Pons (tissue), 1 donor: ENCODE data around the gene VIPR1.

Experiments used
- DNase-seq: peaks from one replicate; pipeline ENCODE4 v3.0.0-alpha.2; 2016; ENCODE audit warnings: low spot score

Gene VIPR1

DNA sequence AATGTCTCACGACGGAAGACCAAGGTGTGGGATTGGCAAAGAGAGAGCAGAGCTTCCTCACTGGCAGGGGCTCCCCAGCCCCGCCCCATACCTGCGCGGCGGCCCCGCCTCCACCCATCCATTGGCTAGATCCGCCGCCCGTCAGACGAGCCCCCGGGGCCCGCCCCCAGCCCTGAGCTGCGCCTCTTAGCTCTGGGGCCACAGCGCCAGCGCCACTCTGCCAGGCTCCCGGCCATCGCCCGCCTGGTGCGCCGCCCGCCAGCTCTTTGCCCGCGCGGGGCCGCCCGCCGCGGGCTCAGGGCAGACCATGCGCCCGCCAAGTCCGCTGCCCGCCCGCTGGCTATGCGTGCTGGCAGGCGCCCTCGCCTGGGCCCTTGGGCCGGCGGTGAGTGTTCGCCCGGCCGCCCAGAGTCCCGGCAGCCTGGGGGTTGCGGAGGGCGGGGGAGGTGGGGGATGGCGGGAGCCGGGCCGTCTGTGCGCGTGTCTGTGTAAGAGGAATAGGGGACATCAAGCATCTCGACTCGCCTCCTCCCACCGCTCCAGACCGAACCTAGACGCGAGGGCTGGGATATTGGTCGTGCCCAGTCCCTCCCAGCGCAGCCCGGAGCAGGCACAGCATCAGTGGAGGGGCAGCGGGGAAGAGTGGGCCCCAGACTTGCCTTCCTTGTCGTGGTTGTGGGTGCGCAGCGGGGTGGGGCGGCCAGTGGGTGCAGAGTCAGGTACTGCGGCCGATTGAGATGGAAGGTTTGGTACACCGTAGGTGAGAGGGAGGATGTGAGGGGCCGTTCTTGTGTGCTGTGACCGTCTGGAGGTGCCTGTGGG lies at the start of gene VIPR1:
TSS of gene VIPR1 (plus strand) at position 215 of the 822 bp plus-strand sequence. CDS start at position 308, 93 bp downstream.
- peak; percentile 58 for DNase-seq

- no peak for DNase-seq
These were observed 46.2 kb upstream of the VIPR1 start for GRCh38 chr3:42456211-42456610.

- DNase-seq, result no peak
These were observed 43.3 kb upstream of the VIPR1 start for GRCh38 chr3:42459151-42459550.

- no peak for DNase-seq
These were observed 40.7 kb upstream of the VIPR1 start for GRCh38 chr3:42461762-42462161.

GRCh38 chr3:42463093-42463492 lies 39.4 kb upstream of the VIPR1 start:
- DNase-seq, result no peak

DNA sequence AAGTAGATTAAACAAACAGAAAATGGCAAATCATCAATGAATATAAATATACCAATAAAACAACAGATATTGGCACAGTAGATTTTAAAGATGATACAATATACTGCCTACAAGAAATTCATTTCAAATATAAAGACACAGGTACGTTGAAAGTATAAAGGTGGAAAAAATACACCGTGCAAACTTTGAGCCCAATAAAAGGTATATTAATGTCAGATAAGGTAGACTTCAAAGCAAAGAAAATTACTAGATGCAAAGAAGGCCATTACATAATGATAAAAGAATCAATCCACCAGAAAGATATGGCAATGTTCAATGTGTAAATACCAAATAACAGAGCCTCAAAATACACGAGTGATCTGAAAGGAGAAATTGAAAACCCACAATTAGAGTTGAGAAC lies 34.3 kb upstream of the VIPR1 start:
- no peak for DNase-seq

DNA sequence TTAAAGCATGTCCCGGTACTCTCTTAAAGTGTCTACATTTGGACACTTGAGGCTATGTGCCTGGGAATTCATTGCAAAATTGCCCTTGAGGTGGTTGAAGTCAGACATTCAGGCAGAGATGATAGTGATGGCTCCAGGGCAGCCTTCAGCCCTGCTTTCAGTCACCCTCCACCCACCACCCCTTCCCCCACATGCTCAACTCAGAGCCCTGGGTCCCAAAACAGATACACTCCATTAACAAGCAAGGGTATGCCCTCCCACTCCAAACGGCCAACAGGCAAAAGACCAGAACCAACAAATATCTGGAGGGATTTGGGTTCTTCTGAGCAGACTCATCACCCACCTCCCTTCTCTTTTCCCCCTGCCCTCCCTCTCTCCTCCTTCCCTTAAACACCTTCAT lies 29.9 kb upstream of the VIPR1 start:
- DNase-seq, result no peak

DNA sequence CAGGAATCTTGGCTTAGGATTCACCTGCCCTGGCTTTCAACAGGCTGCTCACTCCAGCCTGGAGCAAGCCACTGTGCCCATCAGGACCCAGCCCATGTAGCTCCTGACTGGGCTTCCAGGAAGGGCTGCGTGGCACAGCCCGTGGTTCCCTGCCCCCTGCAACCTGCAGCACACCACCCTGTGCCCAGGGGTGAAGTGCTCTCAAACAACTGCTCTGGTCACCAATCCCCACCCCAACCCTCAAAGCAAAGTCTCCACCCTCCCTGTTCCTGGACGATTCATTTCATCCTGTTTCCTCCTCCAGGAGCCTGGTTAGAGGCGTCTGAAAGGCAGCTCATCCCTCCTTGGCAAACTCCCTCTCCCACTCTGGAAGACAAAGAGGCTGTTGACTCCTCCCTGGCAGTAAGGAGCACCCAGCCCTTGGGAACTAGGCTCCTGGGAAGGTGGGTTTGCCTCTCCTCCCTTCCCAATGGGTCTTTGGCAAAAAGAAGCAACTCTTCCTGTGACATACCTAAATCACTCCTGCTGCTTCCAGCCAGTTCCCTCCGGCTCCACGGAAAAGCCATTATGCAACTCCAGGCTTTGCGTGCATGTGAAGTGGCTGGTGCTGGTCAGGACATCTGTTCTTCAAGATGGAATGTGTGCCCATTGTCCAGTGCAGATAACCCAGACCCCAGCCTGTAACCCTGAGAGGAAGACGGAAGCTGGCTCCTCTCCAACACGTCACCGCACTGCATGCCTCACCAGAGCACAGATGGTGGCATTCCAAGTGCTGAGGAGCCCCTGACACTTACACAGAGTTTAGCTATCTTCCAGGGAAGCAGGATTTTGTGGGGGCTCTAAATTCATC lies 29.1 kb upstream of the VIPR1 start:
- DNase-seq, result no peak

- no peak for DNase-seq
These were observed 26.0 kb upstream of the VIPR1 start for GRCh38 chr3:42476225-42477125.

- DNase-seq, result no peak
These were observed 24.7 kb upstream of the VIPR1 start for GRCh38 chr3:42477696-42478095.

DNA sequence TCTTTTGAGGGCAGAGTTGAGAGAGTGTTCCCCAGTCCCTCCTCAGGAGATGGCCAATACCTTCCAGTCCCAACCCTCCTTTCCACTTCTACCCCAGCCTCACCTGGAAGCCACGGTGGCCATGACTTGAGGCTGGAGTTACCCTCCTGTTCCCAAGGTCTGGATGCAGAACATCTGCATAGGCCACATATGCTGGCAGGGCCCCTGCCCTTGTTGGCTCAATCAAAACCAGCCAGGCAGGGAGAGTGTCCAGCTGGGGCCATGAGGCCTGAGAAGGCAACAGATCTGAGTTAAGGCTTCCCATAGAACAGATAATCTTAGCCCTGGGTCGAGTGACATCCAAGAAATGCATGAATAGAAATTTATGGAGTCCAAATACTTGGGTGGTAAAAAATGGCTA lies 23.6 kb upstream of the VIPR1 start:
- DNase-seq, result no peak

DNA sequence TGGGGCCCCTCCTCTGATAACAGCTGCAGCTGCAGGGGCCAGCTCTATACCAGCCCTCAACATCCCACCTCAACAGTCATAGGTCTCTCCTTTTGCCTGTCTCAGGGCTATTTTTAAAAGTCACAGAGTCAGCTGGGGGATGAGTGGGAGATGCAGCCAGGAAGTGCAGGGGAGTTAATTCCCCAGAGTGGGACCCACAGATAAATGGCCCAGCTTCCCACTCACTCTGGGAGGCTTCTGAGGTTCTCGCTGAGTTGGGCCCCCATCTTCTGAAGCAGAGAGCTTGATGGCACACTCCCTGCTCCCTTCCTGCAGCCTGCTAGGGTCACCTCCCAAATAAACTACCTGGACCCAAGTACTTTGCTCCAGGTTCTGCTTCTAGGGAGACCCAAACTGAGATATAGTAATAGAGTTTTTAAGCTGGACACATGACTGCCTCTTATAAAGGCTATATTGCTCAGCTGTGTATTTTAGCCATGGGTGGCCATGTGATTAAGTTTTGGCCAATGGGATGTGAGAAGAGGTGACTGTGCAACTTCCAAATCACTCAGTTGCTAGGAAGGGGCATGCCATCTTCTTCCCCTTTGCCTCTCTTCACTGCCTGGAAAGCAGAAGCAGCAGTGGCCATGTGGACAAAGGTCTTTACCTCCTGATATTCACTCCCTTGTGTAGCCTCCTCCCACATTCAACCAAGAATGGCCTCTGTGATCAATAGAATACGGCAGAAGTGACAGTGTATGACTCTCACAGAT lies 15.5 kb upstream of the VIPR1 start:
- no peak for DNase-seq

GRCh38 chr3:42488687-42489086 lies 13.8 kb upstream of the VIPR1 start:
- no peak for DNase-seq

DNA sequence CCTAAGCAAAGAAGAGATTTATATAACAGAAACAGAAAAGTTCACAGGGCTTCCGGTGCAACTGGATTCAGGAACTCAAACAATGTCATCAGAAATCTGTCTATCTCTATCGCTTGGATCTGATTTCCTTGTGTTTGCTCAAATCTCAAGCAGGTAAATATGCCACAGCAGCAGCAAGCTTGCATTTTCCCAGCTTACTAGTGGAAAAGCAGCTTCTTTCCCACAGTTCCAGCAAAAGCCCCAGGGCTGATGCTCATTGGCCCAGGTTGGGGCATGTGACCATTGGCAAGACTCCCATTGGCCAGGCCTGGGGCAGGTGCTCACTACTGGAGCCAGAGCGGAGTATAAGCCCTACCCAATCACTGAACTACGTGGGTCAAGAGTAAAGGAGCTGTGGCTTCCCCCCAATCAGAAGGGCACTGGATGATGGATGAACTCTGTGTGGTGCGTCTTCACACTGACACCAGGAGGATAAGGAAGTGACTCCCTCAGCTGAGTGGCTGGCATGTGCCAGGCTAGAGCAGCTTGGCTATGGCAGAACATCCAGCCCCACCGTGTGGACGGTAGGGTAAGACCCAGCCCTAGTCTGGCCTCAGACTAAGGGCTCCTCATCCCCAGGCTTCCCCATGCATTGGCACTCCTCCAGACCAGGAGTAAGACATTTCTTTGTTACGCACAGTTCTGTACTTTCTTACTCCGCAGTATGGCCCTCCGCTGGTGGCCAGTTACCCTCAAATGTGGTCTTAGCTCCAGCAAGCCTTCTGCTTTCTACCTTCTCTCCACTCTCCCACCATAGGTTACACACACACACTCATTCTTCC lies 13.1 kb upstream of the VIPR1 start:
- DNase-seq, result no peak

GRCh38 chr3:42489937-42490227 lies 12.6 kb upstream of the VIPR1 start:
- no peak for DNase-seq

GRCh38 chr3:42490243-42490642 lies 12.2 kb upstream of the VIPR1 start:
- DNase-seq, result no peak

- no peak for DNase-seq
These were observed 10.4 kb upstream of the VIPR1 start for GRCh38 chr3:42491881-42492507.

GRCh38 chr3:42492508-42493080 lies 9.8 kb upstream of the VIPR1 start:
- DNase-seq, result no peak

DNA sequence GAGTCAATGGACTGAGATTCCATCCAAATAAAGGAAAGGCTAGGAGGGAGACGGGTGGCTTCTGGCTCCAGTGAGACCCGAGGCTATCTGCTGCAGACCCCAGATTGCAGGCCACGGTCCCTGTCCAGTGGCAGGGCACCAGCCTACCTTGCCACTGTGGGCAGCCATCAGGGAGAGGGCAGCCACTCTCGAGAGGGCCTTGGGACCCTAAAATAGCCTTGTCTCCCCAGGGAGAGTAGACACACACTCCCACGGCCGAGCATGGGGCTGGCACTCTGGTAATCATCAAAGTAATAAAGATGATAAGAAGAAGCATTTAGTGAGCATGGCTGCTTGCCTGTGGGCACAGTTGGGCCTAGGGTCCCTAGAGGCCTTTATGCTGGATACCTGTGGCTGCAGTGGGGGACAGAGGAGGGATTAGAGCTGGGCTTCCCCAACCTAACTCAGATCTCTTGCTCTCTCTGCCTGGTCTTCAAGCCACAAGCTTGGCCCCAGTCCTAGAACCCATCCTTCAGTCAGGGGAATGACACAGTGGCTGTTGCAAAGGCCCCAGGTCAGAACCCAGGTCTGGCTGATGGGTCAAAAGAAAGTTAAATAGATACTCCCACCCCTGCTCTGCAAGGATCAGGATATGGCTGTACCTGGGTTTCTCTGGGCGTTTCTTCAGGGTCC lies 9.2 kb upstream of the VIPR1 start:
- no peak for DNase-seq
